ENCODE results near the gene MIOX.

MIOX gene

DNA sequence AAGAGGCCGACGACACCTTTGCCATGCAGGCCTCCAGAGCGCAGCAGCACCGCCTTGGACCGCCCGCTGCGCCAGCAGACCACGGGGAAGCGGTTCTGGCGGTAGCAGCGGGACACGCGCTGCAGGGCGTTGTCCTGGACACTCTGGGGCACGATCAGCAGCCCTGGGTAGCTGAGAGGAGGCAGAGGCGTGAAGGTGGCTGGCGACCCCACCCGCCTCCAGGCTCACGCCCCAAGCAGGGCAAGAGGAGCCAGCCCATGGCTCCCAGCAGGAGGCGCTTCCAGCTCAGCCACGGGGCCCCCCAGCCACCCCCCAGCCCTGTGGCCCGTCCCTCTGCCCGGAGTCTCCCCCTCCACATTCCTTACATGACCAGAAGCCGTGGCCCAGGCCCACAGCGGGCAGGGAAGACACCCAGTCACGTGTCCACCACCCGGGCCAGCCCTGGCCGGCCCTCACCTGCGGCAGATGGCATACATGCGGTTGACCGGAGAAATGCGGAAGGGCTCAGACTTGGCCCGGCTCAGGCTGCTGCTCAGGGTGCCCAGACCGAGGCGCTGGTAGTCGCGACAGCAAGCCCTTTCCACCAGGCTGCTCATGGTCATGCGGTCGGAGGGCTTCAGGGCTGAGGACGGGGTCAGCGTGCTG, 27.0 kb upstream of the MIOX start:
- Histone ChIP-seq H3K36me3 (ENCODE audit: insufficient read depth) (no peaks in the 10 kb centered on the region), H3K27me3 (ENCODE audit: insufficient read depth, low read depth) (no peaks in the 10 kb centered on the region), H3K9ac (no peak overlapping the region), H4K20me1 (ENCODE audit: insufficient read depth) (no peaks in the 10 kb centered on the region), H3K4me1 (ENCODE audit: low read depth, poor library complexity, severe bottlenecking) (no peaks in the 10 kb centered on the region), H3K4me2 (no peak overlapping the region), H3K27ac (no peak overlapping the region), H3K4me3 (IDR thresholded peaks at IDR 0.05; ENCODE audit: insufficient read depth, low read depth, low read length) (no peak overlapping the region), H2AFZ (ENCODE audit: low read depth) (no peak overlapping the region), H3K79me2 (ENCODE audit: insufficient read depth, low read depth) (no peaks in the 10 kb centered on the region)
- TF ChIP-seq, protein P1, sequence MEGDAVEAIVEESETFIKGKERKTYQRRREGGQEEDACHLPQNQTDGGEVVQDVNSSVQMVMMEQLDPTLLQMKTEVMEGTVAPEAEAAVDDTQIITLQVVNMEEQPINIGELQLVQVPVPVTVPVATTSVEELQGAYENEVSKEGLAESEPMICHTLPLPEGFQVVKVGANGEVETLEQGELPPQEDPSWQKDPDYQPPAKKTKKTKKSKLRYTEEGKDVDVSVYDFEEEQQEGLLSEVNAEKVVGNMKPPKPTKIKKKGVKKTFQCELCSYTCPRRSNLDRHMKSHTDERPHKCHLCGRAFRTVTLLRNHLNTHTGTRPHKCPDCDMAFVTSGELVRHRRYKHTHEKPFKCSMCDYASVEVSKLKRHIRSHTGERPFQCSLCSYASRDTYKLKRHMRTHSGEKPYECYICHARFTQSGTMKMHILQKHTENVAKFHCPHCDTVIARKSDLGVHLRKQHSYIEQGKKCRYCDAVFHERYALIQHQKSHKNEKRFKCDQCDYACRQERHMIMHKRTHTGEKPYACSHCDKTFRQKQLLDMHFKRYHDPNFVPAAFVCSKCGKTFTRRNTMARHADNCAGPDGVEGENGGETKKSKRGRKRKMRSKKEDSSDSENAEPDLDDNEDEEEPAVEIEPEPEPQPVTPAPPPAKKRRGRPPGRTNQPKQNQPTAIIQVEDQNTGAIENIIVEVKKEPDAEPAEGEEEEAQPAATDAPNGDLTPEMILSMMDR (conservative IDR thresholded peaks at IDR 0.05; ENCODE audit: low read depth, low read length), result no peak

DNA sequence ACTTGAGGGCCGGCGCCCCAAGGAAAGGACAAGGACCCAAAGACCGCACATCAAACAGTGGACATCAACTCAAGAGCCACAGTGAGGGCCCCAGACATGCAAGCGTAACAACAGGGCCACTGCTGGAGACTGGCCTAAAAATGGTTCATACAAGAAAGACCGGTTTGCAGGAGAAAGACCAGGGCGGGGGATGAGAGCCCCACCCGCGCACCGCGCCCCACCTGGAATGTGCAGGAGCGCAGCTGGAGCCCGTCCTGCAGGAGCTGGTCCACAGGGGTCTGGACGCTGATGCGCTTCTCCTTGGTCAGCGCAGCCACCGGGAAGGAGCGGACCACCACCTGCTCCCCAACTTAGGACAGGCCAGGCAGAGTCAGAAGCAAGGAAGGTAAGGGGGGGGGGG, 25.7 kb upstream of the MIOX start:
- H2AFZ ChIP-seq (ENCODE audit: low read depth), result no peak overlapping the region

DNA sequence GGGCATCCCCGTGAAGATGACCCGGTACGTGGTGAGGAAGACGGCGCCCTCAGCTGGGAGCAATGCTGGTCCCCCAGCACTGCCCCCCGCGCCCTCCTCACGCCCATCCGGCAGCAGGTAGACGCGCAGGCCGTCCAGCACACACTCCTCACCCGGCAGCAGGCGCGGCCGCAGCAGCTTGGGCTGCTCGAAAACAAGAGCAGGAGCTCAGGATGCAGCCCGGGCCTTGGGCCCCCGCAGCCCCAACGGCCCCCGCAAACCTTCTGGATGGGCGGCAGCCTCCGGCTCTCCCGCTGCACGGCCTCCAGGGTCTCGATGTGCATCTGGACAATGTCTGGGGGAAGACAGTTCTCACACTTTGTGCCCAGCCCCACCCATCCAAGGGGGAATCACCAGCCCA, 25.1 kb upstream of the MIOX start:
- Histone ChIP-seq H3K27me3 (ENCODE audit: insufficient read depth, low read depth) (no peaks in the 10 kb centered on the region), H3K4me1 (ENCODE audit: low read depth, poor library complexity, severe bottlenecking) (no peaks in the 10 kb centered on the region), H3K79me2 (ENCODE audit: insufficient read depth, low read depth) (no peaks in the 10 kb centered on the region), H3K27ac (no peak overlapping the region), H3K9ac (no peak overlapping the region), H4K20me1 (ENCODE audit: insufficient read depth) (no peaks in the 10 kb centered on the region), H3K4me3 (IDR thresholded peaks at IDR 0.05; ENCODE audit: insufficient read depth, low read depth, low read length) (no peak overlapping the region), H2AFZ (ENCODE audit: low read depth) (no peak overlapping the region), H3K4me2 (no peak overlapping the region), H3K36me3 (ENCODE audit: insufficient read depth) (no peaks in the 10 kb centered on the region)
- TF ChIP-seq, protein P1 (conservative IDR thresholded peaks at IDR 0.05; ENCODE audit: low read depth, low read length), result no peak

More for the DNA sequence above, 25.7 kb upstream of the MIOX start:
- H3K27ac ChIP-seq, result no peak overlapping the region
- no peaks in the 10 kb centered on the region for H3K27me3 ChIP-seq (ENCODE audit: insufficient read depth, low read depth)
- H3K4me1 ChIP-seq (ENCODE audit: low read depth, poor library complexity, severe bottlenecking), result no peaks in the 10 kb centered on the region
- H3K4me2 ChIP-seq, result no peak overlapping the region
- no peak overlapping the region for H3K9ac ChIP-seq
- no peak overlapping the region for H3K4me3 ChIP-seq (IDR thresholded peaks at IDR 0.05; ENCODE audit: insufficient read depth, low read depth, low read length)
- no peaks in the 10 kb centered on the region for H3K36me3 ChIP-seq (ENCODE audit: insufficient read depth)
- TF ChIP-seq, protein P1 (conservative IDR thresholded peaks at IDR 0.05; ENCODE audit: low read depth, low read length), result no peak
- H4K20me1 ChIP-seq (ENCODE audit: insufficient read depth), result no peaks in the 10 kb centered on the region
- no peaks in the 10 kb centered on the region for H3K79me2 ChIP-seq (ENCODE audit: insufficient read depth, low read depth)

DNA sequence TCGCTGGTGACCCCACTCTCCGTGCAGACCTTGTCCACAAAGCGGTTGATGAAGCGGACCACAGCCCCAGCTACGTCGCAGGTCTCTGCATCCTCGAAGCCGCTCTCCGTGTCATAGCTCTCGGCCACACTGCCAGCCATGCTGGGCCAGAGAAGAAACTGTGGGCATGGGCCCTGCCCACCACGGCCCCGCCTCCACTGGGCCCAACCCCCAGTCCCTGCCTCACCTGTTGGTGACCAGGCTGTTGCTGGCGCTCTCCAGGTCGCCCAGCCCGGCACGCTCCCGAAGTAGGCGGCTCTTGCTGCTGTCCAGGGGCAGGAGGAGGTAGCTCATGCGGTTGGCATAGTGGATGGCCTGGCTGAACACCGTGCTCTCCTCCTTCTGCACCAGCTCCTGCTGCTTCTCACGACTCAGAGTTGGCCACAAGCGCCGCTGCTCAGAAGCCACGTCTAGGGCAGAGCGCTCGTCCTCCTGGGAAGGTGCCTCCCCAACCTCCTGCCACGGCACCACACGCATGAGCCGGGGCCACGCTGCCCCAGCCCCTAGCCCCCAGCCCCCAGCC, 24.6 kb upstream of the MIOX start:
- Histone ChIP-seq H3K36me3 (ENCODE audit: insufficient read depth) (no peaks in the 10 kb centered on the region), H2AFZ (ENCODE audit: low read depth) (no peak overlapping the region), H3K79me2 (ENCODE audit: insufficient read depth, low read depth) (no peaks in the 10 kb centered on the region), H3K27ac (no peak overlapping the region), H3K4me1 (ENCODE audit: low read depth, poor library complexity, severe bottlenecking) (no peaks in the 10 kb centered on the region), H3K9ac (no peak overlapping the region), H3K27me3 (ENCODE audit: insufficient read depth, low read depth) (no peaks in the 10 kb centered on the region), H4K20me1 (ENCODE audit: insufficient read depth) (no peaks in the 10 kb centered on the region), H3K4me2 (no peak overlapping the region), H3K4me3 (IDR thresholded peaks at IDR 0.05; ENCODE audit: insufficient read depth, low read depth, low read length) (no peak overlapping the region)
- TF ChIP-seq, protein P1 (conservative IDR thresholded peaks at IDR 0.05; ENCODE audit: low read depth, low read length), result no peak
